GM18502 (cell line): Measurements from ENCODE around the gene DNLZ.

Experiments used
- ATAC-seq: cut with Tn5 transposase; IDR thresholded peaks from one replicate; pipeline ENCODE4 v1.9.1; 2021; ENCODE audit warnings: mild to moderate bottlenecking; ENCODE audit not compliant: unreplicated experiment, poor library complexity

The DNLZ gene

DNA sequence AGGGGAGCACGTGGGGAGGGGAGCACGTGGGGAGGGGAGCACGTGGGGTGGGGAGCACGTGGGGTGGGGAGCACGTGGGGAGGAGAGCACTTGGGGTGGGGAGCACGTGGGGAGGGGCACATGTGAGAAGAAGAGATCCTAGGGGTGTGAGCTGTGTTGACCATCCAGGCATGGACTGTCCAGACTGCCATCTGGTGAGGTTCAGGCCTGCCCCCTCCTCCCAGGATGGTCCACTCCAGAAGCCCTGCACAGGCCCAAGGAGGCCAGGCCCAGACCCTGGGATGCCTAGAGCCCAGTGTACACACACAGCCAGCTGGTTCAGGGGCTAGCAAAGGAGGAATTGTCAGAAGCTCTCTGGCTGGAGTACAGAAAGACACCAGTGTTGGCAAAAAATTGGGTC lies 34.1 kb upstream of the DNLZ start:
- ATAC-seq, result no peak

DNA sequence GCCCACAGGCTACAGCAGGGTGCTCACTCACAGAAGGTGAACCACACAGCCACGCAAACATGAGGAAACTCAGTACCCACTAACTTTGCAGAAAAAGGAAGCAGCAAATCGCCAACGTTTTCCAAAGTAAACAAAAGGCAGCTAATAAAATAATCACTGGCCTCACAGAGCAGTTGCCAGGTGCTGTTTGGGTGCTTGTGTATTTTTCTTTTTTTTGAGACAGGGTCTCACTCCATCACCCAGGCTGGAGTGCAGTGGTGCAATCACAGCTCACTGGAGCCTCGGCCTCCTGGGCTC lies 32.6 kb upstream of the DNLZ start:
- no peak for ATAC-seq

DNA sequence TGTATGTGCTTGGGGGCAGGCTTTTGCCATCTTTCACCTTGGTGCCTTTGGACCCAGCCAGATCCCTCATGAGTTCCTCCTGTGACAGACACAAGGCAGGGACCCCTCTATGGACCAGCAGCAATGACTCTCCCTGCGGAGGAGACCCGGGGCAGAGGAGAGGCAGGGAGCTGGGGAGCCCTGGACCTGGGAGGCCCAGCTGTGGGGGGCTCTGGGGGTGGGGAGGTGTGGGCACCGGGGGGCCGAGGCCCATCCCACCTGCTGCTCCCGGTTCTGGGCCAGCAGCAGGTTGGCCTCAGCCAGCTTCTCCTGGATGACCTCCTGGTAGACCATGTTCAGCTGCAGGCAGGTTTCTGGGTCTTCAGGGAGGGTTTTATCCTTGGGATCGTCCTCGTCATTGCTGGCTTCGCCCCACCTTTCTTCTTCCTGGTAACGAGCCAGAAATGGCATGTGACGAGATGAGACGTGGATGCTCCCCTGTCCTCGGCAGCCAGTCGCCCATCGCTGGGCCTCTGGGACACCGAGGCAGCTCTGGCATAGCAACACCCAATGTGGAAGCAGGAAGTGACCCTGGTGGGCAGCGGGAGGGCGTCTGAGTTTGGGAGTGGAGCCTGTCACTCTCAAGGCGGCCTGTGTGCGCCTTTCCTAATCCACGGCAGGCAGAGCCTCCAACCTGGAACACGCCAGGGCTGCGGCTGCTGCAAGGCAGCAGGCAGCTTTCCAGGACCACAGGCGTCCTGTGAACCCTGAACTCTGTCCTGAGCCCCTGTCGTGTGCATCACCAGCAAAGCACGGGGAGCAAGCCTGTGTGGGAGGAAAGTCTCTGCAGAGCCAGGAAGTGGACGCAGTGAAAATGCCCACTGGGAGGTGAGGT lies 32.0 kb upstream of the DNLZ start:
- no peak for ATAC-seq

DNA sequence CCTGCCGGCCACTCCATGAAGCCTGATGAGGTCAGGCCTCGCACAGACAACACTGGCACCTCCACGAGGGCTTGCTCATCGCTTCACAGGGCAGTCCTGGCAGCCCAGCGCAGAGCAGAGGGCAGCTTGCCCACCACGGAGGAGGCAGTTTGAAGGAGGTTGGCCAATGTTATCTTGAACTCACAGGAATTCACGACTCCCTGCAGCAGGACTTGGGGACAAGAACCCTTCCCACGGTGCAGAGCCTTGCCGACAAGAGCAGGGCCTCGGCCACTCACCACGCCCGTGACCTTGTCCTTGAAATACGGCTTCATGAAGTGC lies 31.4 kb upstream of the DNLZ start:
- ATAC-seq, result no peak

DNA sequence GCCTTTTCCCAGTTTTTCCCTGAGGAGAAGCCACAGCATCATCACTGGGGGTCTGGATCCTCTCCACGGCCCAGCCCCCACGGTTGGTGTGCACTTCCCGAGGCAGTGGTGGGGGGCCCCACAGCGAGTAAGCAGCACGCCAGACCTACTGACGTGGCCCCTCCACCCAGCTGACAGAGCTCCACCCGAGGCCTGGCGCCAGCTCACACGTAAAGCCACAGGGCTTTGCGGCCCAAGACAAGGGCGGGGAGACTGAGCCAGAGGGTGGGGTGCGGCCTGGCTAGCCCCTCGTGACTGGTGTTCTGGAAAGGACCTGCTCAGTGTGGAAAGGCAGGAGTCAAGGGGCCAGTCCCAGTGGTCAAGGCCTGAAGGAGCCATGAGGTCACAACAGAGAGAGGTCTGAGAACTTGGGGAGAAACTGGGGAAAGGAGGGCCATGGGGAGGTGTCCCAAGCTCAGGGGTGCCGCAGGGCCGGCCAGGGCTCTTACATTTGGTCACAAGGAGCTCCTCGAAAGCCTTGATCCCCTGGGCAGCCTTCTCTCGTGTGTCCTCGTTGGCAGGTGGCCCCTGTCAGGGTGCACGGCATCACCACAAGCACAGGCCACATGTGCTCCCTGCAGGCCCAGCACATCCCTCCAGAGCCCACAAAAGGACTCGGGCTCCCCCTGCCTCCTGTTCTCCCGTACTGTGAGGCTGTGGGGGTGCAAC lies 30.9 kb upstream of the DNLZ start:
- ATAC-seq, result no peak

DNA sequence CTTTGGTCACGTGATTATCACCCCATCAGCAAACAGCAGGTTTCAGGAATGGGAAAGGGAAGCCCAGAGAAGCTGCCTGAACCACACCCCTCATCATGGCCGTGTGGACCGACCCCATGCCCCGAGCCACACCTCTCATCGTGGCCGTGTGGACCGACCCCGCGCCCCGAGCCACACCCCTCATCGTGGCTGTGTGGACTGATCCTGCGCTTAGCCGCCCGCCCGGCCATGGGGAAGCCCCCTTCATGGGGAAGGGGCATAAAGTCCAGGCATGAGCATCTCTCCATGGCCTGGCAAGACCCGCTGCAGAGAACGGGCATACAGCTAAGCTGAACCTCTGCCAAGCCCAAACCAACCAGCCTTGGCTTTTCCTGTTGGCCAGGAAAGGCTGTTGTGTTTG lies 30.0 kb upstream of the DNLZ start:
- no peak for ATAC-seq

DNA sequence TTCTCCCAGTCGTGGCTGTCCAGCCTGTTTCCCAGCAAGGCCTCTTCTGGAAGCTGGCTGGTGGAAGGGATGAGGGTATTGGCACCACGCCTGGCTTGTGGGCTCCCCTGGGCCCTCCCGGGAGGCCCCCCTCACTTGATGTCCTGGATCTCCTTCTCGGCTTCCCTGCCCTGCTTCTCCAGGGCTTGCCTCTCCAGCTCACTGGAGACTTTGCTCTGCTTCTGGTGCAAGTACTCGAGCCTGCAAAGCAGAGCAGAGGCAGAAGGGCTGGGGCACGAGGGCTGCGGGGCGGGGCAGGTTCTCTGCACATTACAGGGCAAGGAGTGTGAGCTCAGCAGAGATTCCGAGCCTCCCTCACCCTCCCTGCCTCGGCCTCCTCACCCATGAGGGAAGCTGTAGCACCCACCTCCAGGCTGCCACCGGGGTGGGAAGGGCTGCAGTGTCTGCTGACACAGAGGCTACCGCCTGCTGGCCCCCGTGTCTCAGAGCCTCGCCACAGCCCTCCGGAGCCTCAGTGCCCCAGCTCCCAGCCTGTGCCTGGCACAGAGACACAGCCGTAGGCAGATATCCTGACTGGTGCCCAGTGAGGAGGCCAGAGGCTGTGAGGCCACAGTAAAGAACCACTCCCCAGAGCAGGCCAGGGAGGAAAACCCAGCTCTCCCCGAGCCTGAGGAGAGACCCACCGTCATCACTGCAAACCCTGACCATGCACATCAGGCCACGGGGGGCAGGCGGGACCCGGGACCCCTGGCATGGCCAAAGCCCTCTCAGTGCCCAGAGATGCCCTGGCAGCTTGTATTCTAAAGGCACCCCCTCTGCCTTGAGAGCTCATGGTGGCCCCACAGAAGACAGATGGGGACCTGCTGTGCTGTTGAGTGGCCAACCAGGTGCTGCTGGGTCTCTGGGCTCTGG lies 29.2 kb upstream of the DNLZ start:
- ATAC-seq, result no peak

DNA sequence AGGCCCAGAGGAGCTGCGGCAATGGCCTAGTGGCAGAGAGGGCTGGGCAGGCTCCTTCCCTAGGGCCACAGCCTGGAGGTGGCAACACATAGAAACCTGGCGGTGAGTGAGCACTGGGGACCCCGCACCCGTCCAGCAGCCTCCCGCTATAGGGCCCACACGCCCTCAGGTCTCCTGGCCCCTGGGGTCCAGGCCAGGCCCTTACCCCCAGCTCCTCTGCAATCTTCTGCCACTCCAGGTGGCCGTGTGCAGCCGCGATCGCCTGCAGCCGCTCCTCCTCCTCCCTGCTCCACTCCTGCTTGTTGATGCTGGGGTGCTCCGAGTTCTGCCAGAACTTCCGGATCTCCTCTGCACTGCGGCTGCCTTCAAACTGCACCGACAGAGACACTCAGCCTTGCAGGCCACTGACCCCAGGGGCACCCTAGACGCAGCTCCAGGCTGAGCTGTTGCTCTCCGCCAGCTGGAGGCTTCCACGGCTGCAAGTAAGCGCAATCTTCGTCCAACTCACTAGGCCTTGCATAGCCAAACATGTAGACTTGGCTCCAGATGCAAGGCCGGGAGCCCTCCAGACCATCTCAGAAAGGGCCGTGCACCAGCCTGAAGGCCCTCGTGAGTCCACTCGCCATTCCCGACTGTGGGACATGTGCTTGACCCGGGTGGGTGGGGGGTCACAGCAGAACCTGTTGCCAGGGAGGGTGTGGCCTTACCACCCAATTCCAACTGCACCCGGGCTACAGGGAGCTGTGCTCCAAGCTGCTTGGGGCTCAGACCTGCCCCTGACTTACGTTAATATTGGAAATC lies 28.4 kb upstream of the DNLZ start:
- no peak for ATAC-seq

DNA sequence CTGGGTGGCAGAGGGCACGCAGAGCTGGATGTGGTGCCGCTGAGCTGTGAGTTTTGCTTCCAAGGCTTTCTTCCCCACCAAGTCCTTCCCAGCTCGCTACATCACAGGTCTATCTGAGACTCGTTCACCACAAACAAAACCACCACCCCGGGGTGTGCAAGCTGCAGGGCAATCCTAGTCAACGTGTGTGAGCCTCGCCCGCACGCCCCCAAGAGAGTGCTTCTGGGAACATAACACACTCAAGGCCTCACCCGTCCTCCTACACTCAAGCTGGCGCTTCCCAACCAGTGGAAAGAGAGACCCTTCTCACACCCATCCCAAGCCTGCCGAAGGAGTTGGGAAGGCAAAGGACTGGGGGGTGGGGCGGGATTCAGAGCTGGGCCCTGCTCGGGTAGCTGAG lies 25.9 kb upstream of the DNLZ start:
- no peak for ATAC-seq

DNA sequence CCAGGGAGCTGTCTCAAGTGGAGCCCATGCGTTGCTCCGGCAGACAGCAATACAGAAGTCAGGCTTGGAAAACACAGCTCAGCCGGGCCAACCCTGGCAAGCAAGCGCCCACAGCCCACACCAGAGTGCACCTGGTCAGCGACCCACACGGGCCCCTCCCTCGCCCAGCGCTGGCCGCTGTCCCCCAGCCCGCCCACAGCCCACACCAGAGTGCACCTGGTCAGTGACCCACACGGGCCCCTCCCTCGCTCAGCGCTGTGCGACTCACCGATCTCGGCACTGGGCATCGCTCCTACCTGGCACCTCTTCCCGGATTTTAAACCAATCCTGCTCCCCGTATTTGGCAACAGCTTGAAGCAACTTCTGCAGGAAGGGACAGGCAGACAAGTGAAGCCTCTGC lies 23.7 kb upstream of the DNLZ start:
- no peak for ATAC-seq

DNA sequence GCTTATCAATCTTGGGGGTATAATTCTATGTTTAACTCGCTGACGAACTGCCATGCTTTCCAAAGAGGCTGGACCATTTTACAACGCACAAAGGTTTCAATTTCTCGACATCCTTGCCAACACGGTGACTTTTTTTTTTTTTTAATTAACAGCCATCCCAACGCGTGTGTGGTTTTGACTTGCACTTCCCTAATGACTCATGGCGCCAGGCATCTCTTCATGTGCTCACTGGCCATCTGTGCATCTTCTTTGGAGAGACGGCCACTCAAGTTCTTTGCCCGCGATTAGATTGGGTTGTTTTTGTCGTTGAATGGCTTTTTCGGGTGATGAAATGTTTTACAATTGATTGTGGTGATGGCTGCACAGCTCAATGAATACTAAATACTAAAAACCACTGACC lies 22.5 kb upstream of the DNLZ start:
- ATAC-seq, result no peak

DNA sequence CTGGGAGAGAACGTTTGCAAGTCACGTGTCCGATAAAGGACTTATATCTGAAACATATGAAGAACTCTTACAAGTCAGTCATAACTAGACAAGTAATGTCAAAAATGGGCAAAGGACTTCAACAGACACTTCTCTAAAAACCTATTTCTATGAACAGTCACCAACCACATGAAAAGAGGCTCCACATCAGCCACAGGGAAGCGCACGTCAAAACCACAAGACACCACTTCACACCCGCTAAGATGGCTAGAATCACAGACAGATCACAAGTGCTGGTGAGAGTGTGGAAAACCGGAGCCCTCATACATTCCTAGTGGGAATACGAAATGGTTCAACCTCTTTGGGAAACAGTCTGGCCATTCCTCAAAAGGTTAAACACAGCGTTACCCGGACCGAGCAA lies 21.5 kb upstream of the DNLZ start:
- no peak for ATAC-seq

DNA sequence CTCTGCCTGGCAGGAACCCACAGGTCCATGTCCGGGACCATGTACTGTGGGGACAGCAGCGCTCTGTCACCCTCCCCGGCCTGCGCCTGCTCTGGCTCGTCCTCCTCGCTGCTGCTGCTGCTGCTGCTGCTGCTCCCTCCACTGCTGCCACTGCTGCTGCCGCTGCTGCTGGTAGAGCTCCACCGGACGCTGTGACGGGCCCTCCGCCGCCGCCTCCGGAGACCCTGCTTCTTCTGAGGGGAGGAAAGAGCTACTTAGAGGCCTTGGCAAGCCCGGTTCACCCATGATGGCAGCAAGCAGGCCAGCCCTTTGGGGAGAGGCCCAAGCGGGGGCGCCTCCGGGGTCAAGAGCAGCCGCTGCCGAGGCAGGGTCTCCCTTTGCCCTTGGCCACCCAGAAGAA lies 19.9 kb upstream of the DNLZ start:
- ATAC-seq, result no peak

DNA sequence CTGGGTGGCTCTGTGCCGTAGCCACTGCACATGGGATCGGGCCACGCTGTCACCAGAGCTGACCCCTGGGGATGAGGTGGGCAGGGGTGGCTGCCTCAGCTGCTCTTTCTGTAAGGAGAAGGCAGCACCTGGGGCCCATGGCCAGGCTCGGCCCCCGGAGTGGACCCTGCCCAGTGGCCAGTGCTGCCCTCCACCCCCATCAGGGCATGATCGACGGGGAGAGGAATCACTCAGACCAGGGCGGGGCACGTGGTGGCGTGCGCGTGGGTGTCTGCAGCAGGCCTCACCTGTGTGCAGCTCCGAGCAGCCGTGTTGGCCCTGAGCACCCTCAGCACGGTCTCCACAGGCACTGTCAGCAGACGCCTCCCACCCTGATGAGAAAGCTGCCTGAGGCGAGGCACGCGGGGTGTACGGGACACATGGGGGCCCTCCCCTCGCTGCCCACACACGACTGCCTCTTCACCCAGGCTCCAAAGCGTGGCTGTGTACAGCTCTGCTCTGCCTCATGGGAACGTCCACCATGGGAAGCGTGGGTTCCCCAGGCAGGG lies 18.5 kb upstream of the DNLZ start:
- no peak for ATAC-seq

DNA sequence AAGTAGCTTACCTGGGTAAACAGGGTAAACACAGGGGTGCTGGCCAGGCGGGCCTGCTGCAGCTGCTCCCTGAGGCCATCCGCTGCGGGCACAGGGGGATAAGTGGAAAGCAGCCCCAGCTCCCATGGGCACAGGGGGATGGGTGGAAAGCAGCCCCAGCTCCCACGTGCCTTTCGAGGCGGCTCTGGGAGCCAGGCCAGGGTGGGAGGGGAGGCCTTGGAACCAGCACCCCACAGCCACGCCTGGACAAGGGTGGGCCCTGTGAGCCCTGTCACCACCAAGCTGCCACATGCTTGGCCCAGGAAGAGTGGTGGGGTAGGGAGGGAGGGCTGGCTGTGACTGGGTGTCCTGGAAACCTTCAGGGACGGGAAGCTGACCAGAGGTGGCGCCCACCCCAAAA lies 17.8 kb upstream of the DNLZ start:
- no peak for ATAC-seq

DNA sequence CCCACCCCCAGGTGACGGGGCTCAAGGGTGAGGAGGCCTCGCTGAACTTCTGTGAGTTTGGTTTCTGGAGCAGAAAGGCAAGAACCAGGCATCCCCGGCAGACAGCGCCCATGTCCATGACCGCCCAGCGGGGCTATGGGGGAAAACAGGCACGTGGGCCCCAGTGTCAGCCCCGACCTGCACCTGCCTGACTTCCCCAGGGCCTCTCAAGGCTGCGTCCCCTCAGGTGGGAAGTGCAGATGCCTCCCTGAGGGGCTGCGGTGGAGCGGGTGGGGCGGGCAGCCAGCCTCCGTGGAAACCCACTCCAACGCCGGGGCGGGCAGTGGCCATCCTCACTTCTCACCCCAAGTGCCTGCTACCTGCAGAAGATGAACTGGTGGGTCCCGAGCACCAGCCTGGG lies 16.8 kb upstream of the DNLZ start:
- no peak for ATAC-seq

DNA sequence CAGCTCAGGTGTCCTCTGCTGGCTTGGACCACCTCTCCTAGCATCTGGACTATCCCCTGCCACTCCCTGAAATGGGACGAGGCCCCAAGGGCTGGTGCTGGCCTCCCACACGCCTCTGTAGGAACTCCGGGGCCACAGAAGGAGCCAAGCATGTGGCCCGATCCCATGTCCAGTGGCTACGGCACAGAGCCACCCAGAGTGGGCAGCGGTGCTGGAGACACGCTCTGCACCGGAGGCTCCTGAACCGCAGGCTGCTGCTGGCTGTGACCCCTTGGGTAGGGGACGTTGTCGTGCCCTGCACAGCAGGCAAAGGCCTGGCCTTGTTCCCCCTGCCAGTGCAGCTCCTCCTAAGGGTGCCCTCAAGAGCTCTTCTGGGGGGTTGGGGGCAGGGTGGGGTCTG lies 16.3 kb upstream of the DNLZ start:
- no peak for ATAC-seq

DNA sequence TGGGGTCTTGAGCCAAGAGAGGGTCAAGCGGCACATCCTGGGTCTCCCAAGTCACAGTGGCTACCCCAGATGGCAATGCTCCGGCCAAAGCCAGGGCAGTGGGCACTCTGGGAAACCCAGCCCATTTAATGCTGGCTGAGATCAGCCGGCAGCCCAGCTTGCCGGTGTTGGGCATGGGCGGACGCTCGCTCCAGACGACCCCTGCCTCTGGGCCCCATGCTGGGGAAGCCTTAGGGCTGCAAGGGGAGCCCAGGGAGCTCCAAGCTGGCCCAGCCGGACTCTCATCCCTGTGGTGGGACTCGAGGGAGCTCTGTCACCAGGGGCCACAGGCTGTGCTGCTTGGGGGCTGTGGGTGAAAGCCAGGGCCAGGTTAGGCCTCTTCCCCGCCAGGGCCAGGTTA lies 15.9 kb upstream of the DNLZ start:
- ATAC-seq, result no peak

DNA sequence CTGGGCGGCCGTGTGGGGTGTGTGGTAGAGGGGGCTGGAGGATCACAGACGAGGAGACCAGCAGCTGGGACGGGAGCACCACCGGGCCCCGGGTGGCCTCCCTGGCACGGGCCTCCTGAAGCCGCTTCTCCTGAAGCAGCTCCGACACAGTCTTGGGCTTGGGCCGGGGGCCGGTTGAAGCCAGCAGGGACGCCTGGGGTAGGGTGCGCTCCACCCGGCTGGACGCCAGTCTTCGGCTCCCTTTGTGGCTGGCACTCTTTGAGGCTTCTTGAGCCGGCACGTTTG lies 15.4 kb upstream of the DNLZ start:
- no peak for ATAC-seq

DNA sequence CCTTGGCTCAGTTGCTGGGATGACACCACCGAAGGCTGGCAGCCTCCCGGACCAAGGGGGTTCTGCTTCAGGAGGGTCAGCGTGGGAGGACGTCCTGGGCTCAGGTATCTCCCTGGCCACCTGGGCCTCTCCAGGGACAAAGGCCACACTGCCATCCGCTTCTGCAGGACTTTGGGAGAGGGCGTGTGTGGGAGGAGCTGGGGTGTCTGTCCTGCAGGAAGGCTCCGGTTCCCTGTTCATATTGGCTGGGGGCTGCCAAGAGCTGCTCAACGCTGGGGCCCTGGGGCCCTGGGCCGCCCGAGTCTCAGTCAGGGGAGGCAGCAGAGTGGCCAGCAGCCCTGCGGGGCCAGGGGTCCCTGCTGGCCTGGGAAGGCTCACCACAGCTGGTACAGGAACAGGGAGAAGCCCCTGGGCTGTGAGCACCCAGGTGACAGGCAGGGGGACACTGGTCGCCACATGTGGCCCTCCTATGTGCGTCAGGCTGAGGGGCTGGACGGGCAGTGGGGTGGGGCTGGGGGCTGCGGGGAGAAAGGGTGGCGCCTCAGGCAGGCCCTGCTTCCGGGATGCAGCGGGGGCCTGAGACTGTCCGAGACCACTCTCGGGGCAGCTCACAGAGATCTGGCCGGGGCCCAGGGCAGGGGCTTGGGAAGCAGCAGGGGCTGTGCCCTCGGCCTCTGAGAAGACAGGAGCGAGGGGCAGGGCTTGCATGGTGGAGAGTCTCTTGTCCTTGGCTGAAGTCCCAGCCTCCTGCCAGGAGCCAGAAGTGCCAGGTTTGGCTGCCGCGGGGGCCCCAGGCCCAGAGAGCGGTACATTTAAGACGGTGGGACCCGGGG lies 14.8 kb upstream of the DNLZ start:
- ATAC-seq, result no peak
